K562 (cell line): ENCODE results near the gene GASK1B. TPM values are rescaled to one million over a fixed set of nuclear protein-coding genes. Genes with fewer than 3 reads are reported as not detected.

Experiments used
- ATAC-seq: fragments of 200-7000 bp; cut with Tn5 transposase; 3 replicates; pipeline ENCODE4 v1.9.1; 2020; ENCODE audit warnings: moderate library complexity
- BruUV-seq: library from RNA; stranded (reverse); fragments of 400-500 nt; replicated peaks from 2 replicates; lab custom pipeline; 2021; lab: Mats Ljungman, UMichigan
- CTCF ChIA-PET: fragments of 300-600 bp; formaldehyde crosslinking; extraction: SDS; loops from one replicate; lab custom pipeline; 2021; ENCODE audit warnings: low intra/inter-chr PET ratio; lab: Yijun Ruan, JAX
- POLR2A ChIA-PET: fragments of 300-600, 350-650 bp; sonication (Branson Sonifier 250); formaldehyde crosslinking; extraction: SDS; loops from one replicate; lab custom pipeline; 2021; ENCODE audit warnings: antibody characterized with exemption, inconsistent platforms; lab: Yijun Ruan, JAX
- DNase-seq, 4 experiments: peaks; one replicate each; pipeline versions ENCODE4 v3.0.0 to v3.0.0-alpha.2; 2011 to 2018; ENCODE audit warnings: low spot score in 3 of 4, mixed read lengths in 3 of 4; ENCODE audit errors: extremely low read depth in 1 of 4
- FAIRE-seq: peaks from 2 replicates; lab custom pipeline; 2011; peaks lifted over from hg19 to GRCh38; lab: Jason Lieb, UNC
- H2AFZ ChIP-seq: 2 replicates; pipeline ENCODE4 v1.6.0; 2011; ENCODE audit warnings: low read depth, low read length, control low read depth, inconsistent platforms
- H3K27ac ChIP-seq: fragments of 200-600 bp; 3 replicates; pipeline ENCODE4 v1.8.0; 2011; ENCODE audit warnings: low read depth, mild to moderate bottlenecking, control low read depth, inconsistent platforms, low read length, moderate library complexity, mixed read lengths; ENCODE audit errors: extremely low read depth
- H3K27me3 ChIP-seq, 2 experiments: fragments of 300-600 bp in 1 of 2; 2 replicates in 1 of 2; 3 replicates in 1 of 2; pipeline versions ENCODE4 v1.6.0 to v1.8.0; 2011; ENCODE audit warnings: inconsistent platforms in 2 of 2, low read length in 2 of 2, mild to moderate bottlenecking in 1 of 2, mixed read lengths in 1 of 2, moderate library complexity in 1 of 2; ENCODE audit not compliant: control insufficient read depth in 2 of 2, insufficient read depth in 2 of 2
- H3K36me3 ChIP-seq: fragments of 300-600 bp; 3 replicates; pipeline ENCODE4 v1.8.0; 2011; ENCODE audit warnings: mild to moderate bottlenecking, low read length, inconsistent platforms; ENCODE audit not compliant: control insufficient read depth, insufficient read depth
- H3K4me1 ChIP-seq, 2 experiments: fragments of 200-600 bp in 1 of 2; replicated peaks in 1 of 2; 2 replicates in 1 of 2; 3 replicates in 1 of 2; pipeline versions ENCODE4 v1.5.1 to v1.8.0; 2011; ENCODE audit warnings: inconsistent platforms in 2 of 2, low read length in 2 of 2, mild to moderate bottlenecking in 1 of 2, mixed read lengths in 1 of 2, moderate library complexity in 1 of 2; ENCODE audit not compliant: control insufficient read depth in 2 of 2, insufficient read depth in 2 of 2
- H3K4me2 ChIP-seq: 2 replicates; pipeline ENCODE4 v1.6.1; 2011; ENCODE audit warnings: low read length, control low read depth, inconsistent platforms, mixed read lengths; ENCODE audit not compliant: insufficient read depth
- H3K4me3 ChIP-seq: fragments of 200-600 bp; sonication (generic), shearing (Covaris generic); 2 replicates; pipeline ENCODE4 v1.5.1; 2016; ENCODE audit warnings: control low read depth, inconsistent platforms
- H3K79me2 ChIP-seq: fragments of 200-600 bp; 3 replicates; pipeline ENCODE4 v1.8.0; 2011; ENCODE audit warnings: low read length, inconsistent platforms; ENCODE audit not compliant: control insufficient read depth, insufficient read depth
- H3K9ac ChIP-seq, 2 experiments: 2 replicates each; pipeline versions ENCODE4 v1.6.0 to v1.6.1; 2011; ENCODE audit warnings: low read depth in 2 of 2, low read length in 2 of 2, control low read depth in 1 of 2, inconsistent platforms in 1 of 2, mild to moderate bottlenecking in 1 of 2, mixed read lengths in 1 of 2; ENCODE audit not compliant: insufficient read depth in 1 of 2
- H3K9me1 ChIP-seq: one replicate; pipeline ENCODE4 v1.6.0; 2011; ENCODE audit warnings: inconsistent platforms, mild to moderate bottlenecking, low read length, moderate library complexity; ENCODE audit not compliant: control insufficient read depth, insufficient read depth
- H3K9me3 ChIP-seq: replicated peaks from 2 replicates; pipeline ENCODE4 v1.5.1; 2011; ENCODE audit warnings: low read depth, low read length, inconsistent platforms; ENCODE audit not compliant: control insufficient read depth, insufficient read depth
- H4K20me1 ChIP-seq: replicated peaks from 2 replicates; pipeline ENCODE4 v1.6.1; 2011; ENCODE audit warnings: low read length, inconsistent platforms, mixed read lengths; ENCODE audit not compliant: control insufficient read depth, insufficient read depth
- ARID1B ChIP-seq: fragments of 450-650 bp; IDR thresholded peaks from 2 replicates; pipeline ENCODE4 v1.6.1; 2016; ENCODE audit warnings: antibody characterized with exemption, mild to moderate bottlenecking, inconsistent platforms
- BDP1 ChIP-seq: IDR thresholded peaks from 3 replicates; pipeline ENCODE4 v1.6.1; 2011; ENCODE audit not compliant: insufficient read length, insufficient read depth
- CBX8 ChIP-seq: fragments of 200-600 bp; sonication (generic); IDR thresholded peaks from 2 replicates; pipeline ENCODE4 v1.6.1; 2012; ENCODE audit warnings: borderline replicate concordance, mixed run types, low read depth, mild to moderate bottlenecking, moderate library complexity, mixed read lengths, low read length, control low read depth, inconsistent platforms; ENCODE audit not compliant: poor library complexity, severe bottlenecking; ENCODE audit errors: extremely low read depth
- CREM ChIP-seq: IDR thresholded peaks from 2 replicates; pipeline ENCODE4 v1.6.1; 2014; ENCODE audit warnings: antibody characterized with exemption, low read depth
- FOS ChIP-seq: IDR thresholded peaks from 3 replicates; pipeline ENCODE4 v1.6.1; 2011; ENCODE audit not compliant: insufficient read length; ENCODE audit errors: extremely low read depth
- FOXJ2 ChIP-seq: fragments of 200-800 bp; sonication (Bioruptor generic); IDR thresholded peaks from 2 replicates; pipeline ENCODE4 v1.6.1; 2016; ENCODE audit warnings: missing genetic modification characterization, missing compliant biosample characterization
- KDM1A ChIP-seq, 2 experiments: fragments of 450-650 bp; IDR thresholded peaks; 2 replicates each; pipeline ENCODE4 v1.6.1; 2016; ENCODE audit warnings: mild to moderate bottlenecking in 2 of 2
- MEIS2 ChIP-seq: fragments of 450-650 bp; IDR thresholded peaks from 2 replicates; pipeline ENCODE4 v1.6.1; 2014; ENCODE audit warnings: mild to moderate bottlenecking; ENCODE audit not compliant: partially characterized antibody
- PHF8 ChIP-seq: fragments of 200-600 bp; sonication (generic); IDR thresholded peaks from 2 replicates; pipeline ENCODE4 v1.6.1; 2012; ENCODE audit warnings: mixed run types, mild to moderate bottlenecking, inconsistent platforms, low read length, moderate library complexity, borderline replicate concordance
- TAF9B ChIP-seq: fragments of 450-650 bp; IDR thresholded peaks from 2 replicates; pipeline ENCODE4 v1.6.1; 2018; ENCODE audit warnings: mild to moderate bottlenecking; ENCODE audit not compliant: partially characterized antibody
- TAL1 ChIP-seq: fragments of 450-650 bp; IDR thresholded peaks from 2 replicates; pipeline ENCODE4 v1.6.1; 2016; ENCODE audit warnings: mild to moderate bottlenecking
- YY1 ChIP-seq, 3 experiments: IDR thresholded peaks; 2 replicates each; pipeline ENCODE4 v1.6.1; 2011; ENCODE audit warnings: low read length in 2 of 3, mild to moderate bottlenecking in 2 of 3, moderate library complexity in 2 of 3, borderline replicate concordance in 1 of 3, control low read depth in 1 of 3, low read depth in 1 of 3; ENCODE audit not compliant: insufficient read depth in 3 of 3, insufficient replicate concordance in 2 of 3, control insufficient read depth in 1 of 3, insufficient read length in 1 of 3; ENCODE audit errors: extremely low read depth in 1 of 3
- ZNF232 ChIP-seq: sonication (generic); formaldehyde crosslinking; IDR thresholded peaks from 2 replicates; pipeline ENCODE4 v1.8.0; 2022; ENCODE audit warnings: mild to moderate bottlenecking, missing genetic modification reagents
- ZNF282 ChIP-seq: sonication (generic); formaldehyde crosslinking; IDR thresholded peaks from 2 replicates; pipeline ENCODE4 v1.8.1; 2023; ENCODE audit warnings: missing genetic modification reagents
- ZNF3 ChIP-seq: fragments of 250-450 bp; sonication (Bioruptor Pico); IDR thresholded peaks from 2 replicates; pipeline ENCODE4 v1.5.0; 2021; ENCODE audit warnings: mild to moderate bottlenecking, moderate library complexity
- ZNF347 ChIP-seq: fragments of 450-650 bp; formaldehyde crosslinking; IDR thresholded peaks from 2 replicates; pipeline ENCODE4 v1.4.0; 2020; ENCODE audit warnings: low read depth, mild to moderate bottlenecking, moderate library complexity
- ZNF507 ChIP-seq: conservative IDR thresholded peaks from 2 replicates; pipeline ENCODE4 v1.6.1; 2017; ENCODE audit warnings: missing genetic modification characterization, missing compliant biosample characterization
- ZNF668 ChIP-seq: fragments of 250-450 bp; sonication (Bioruptor Pico); IDR thresholded peaks from 2 replicates; pipeline ENCODE4 v1.8.0; 2022; ENCODE audit warnings: mild to moderate bottlenecking, inconsistent platforms
- WGBS: fragments of 100-300 bp; shearing (Covaris generic); methylation state at CpG from one replicate; pipeline ENCODE4 v1.1.6; 2016; ENCODE audit warnings: low coverage, mixed read lengths; ENCODE audit not compliant: insufficient coverage; ENCODE audit errors: missing lambda C conversion rate; 5-methylcytosine and 5-hydroxymethylcytosine counted together
- in situ Hi-C: fragments of 300-500 bp; cut with MboI; formaldehyde crosslinking; loops from 4 replicates; pipeline ENCODE4 v1.15.0; 2018; ENCODE audit warnings: inconsistent platforms, mixed read lengths
- intact Hi-C: fragments of 100-400 bp; cut with micrococcal nuclease; formaldehyde crosslinking; loops from 2 replicates; pipeline ENCODE4 v1.14.2; 2022
- polyA plus RNA-seq, 8 experiments: library from polyadenylated mRNA; depleted of rRNA in 4 of 8; stranded (reverse) in 5 of 8; unstranded in 3 of 8; fragments of >200 nt; fragmentation: Nextera tagmentation in 2 of 8; fragmentation: Illumina TruSeq in 1 of 8; extraction: Ambion mirVana in 2 of 8; extraction: Trizol in 1 of 8; gene quantifications; 2 replicates each; pipeline versions ENCODE4 v1.2.1 to v1.2.3, GENCODE V29; 2011 to 2014; ENCODE audit warnings: inconsistent platforms in 1 of 8, missing spikeins in 1 of 8
- total RNA-seq, 7 experiments: library from RNA; depleted of rRNA in 6 of 7; stranded (reverse); fragments of >200 nt in 6 of 7; fragmentation: Illumina TruSeq in 2 of 7; extraction: Trizol in 2 of 7; gene quantifications; 2 replicates each; pipeline versions ENCODE4 v1.2.1 to v1.2.3, GENCODE V29; 2011 to 2021; ENCODE audit warnings: low replicate concordance in 1 of 7
- TF ChIP-seq, protein P1 (sequence below), 2 experiments: IDR thresholded peaks; 2 replicates each; pipeline ENCODE4 v1.6.1; 2012; ENCODE audit warnings: improper control_type of control experiment in 2 of 2, low read depth in 2 of 2, low read length in 2 of 2, borderline replicate concordance in 1 of 2
- TF ChIP-seq, protein P2 (sequence below): fragments of 450-650 bp; IDR thresholded peaks from 2 replicates; pipeline ENCODE4 v1.7.0; 2016; ENCODE audit warnings: borderline replicate concordance

Gene GASK1B
- total and polyA plus RNA-seq, 9 of the 15 experiments (the other 6 are each of a cell fraction or from before 2014, with no cell fraction given), result 0.13 to 1.2 (median 0.61) TPM

DNA sequence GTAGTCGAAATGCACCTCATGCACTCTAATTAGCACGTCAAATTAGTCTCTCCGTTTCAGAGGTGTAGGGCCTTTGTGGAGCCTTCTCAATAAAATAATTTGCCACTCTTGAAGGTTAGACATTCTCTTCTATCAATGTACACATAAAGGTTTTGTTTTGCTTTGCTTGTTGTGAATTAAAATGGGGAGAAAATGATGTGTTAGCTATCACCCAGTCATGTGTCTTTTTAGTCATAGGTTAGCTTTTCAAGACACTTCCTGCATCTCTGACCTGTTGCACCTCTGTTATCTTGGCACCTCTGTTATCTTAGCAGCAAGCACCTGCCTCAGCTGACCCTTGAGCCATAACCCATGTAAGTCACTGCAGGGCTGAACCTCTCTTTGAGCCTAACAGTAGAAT lies 38.4 kb upstream of the GASK1B start:
- Histone ChIP-seq H3K9me3 (no peaks in the 10 kb centered on the region), H3K79me2 (peaks cover 8% of the 10 kb centered on the region; the same call in 1 of the 3 replicates), H3K27me3 (no peaks in the 10 kb centered on the region), H2AFZ (peak overlapping the region; percentile 95), H3K36me3 (peaks cover 10% of the 10 kb centered on the region; the same call in 1 of the 3 replicates), H3K4me2 (peak overlapping the region; percentile 80), H3K27ac (peak overlapping the region; percentile 86; the same call in 2 of the 3 replicates), H3K9me1 (no peaks in the 10 kb centered on the region), H3K4me3 (peak overlapping the region; percentile 40), H3K4me1 (peaks cover 4 to 8% of the 10 kb centered on the region in 2 experiments; a peak in 3 of 5 replicates), H3K9ac (peak overlapping the region in 1 of 2 experiments; percentile 81; a peak in 2 of 4 replicates), H4K20me1 (no peaks in the 10 kb centered on the region)
- in situ Hi-C loops, result no loop called here
- DNase-seq (peak in 2 of 4 experiments; percentile 31 to 53), ATAC-seq (peak; percentile 32), FAIRE-seq (peak; percentile 58)
- POLR2A ChIA-PET, result no interaction called here
- BruUV-seq, result no TSS peak
- intact Hi-C loops, result loop anchor here (2.0 kb wide), 1 partner anchor 14 kb away; no protein-coding TSS in a partner anchor
- CTCF ChIA-PET, result no interaction called here
- 7% methylated on average over 3 of the region's 3 CpGs for WGBS
- TF ChIP-seq YY1 (IDR thresholded peaks at IDR 0.05; ENCODE audit: borderline replicate concordance in 1 of 3, control insufficient read depth in 1 of 3, extremely low read depth in 1 of 3, insufficient read depth in 3 of 3, insufficient read length in 1 of 3, insufficient replicate concordance in 2 of 3, low read depth in 1 of 3, low read length in 2 of 3) (no peak), ARID1B (peak; percentile 58), ZNF347 (CRISPR knock-in tag) (no peak), PHF8 (no peak), ZNF232 (no peak), KDM1A (IDR thresholded peaks at IDR 0.05) (peak; percentile 14 to 43; a peak in 1 of 4 replicates), MEIS2 (no peak), FOXJ2 (no peak), ZNF507 (tag) (no peak), ZNF668 (CRISPR knock-in tag) (no peak), ZNF3 (CRISPR knock-in tag) (no peak), TAF9B (no peak), BDP1 (no peak), ZNF282 (CRISPR knock-in tag) (no peak), CBX8 (no peak), TAL1 (no peak), FOS (no peak), CREM (0 out of 2 replicates have a peak, but pooled peaks have one; percentile 13)
- TF ChIP-seq, protein P1, sequence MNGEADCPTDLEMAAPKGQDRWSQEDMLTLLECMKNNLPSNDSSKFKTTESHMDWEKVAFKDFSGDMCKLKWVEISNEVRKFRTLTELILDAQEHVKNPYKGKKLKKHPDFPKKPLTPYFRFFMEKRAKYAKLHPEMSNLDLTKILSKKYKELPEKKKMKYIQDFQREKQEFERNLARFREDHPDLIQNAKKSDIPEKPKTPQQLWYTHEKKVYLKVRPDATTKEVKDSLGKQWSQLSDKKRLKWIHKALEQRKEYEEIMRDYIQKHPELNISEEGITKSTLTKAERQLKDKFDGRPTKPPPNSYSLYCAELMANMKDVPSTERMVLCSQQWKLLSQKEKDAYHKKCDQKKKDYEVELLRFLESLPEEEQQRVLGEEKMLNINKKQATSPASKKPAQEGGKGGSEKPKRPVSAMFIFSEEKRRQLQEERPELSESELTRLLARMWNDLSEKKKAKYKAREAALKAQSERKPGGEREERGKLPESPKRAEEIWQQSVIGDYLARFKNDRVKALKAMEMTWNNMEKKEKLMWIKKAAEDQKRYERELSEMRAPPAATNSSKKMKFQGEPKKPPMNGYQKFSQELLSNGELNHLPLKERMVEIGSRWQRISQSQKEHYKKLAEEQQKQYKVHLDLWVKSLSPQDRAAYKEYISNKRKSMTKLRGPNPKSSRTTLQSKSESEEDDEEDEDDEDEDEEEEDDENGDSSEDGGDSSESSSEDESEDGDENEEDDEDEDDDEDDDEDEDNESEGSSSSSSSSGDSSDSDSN (IDR thresholded peaks at IDR 0.05; ENCODE audit: borderline replicate concordance in 1 of 2, low read depth in 2 of 2, low read length in 2 of 2), result no peak
- TF ChIP-seq, protein P2, sequence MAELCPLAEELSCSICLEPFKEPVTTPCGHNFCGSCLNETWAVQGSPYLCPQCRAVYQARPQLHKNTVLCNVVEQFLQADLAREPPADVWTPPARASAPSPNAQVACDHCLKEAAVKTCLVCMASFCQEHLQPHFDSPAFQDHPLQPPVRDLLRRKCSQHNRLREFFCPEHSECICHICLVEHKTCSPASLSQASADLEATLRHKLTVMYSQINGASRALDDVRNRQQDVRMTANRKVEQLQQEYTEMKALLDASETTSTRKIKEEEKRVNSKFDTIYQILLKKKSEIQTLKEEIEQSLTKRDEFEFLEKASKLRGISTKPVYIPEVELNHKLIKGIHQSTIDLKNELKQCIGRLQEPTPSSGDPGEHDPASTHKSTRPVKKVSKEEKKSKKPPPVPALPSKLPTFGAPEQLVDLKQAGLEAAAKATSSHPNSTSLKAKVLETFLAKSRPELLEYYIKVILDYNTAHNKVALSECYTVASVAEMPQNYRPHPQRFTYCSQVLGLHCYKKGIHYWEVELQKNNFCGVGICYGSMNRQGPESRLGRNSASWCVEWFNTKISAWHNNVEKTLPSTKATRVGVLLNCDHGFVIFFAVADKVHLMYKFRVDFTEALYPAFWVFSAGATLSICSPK, result no peak
